Fibroblast of the conjunctiva (primary cell): ENCODE data around the gene NRXN3.
A peak's percentile ranks its signal among the peaks of the same experiment; 100 is the strongest.

Source experiments
- DNase-seq: peaks from one replicate; pipeline ENCODE4 v3.0.0-alpha.2; 2010; ENCODE audit warnings: low read depth

Gene NRXN3

DNA sequence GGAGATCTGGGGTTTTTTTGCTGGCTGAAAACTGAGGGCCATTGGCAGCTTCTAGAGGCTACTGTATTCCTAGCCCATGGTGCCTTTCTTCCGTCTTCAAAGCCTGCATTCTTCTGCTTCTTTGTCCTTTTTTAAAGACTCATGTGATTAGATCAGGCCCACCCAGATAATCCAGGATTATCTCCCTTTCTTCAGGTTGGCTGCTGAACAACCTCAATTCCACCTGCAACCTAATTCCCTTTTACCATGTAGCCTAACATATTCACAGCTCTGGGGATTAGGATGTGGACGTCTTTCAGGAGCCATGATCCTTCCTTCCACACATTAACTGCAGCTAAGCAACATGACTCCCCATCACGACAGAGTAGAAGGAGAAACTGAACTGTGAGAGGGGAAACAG, 1055.6 kb downstream of the NRXN3 start:
- no peak for DNase-seq

DNA sequence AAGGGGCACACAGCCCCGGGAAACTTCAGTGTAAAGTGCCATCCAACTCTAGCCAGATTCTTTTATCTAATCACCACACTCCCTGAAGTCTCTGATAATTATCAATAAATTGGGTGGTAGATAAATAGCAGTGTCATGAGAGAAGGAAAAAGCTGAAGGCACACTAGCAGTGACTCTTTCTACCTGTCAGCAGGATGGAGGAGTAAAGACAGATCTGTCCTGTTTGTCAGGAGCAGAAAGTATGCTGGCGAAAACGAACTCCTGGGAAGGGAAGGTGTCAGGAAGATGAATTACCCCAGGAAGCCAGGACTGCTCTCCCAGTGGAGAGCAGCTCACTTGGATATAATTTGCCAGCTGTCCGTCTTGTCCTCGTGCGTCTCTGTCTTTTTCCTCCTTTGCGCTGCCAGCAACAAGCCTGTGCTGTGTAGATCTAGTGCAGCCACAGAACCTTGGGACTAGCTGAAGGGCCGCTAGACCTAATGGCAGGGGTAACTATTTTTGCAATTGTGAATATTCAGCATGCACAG, 1059.3 kb downstream of the NRXN3 start:
- DNase-seq: no peak

- no peak for DNase-seq
Measured at GRCh38 chr14:79242666-79243065, 1072.5 kb downstream of the NRXN3 start.

- DNase-seq: no peak
Measured at GRCh38 chr14:79246173-79246572, 1076.0 kb downstream of the NRXN3 start.

DNA sequence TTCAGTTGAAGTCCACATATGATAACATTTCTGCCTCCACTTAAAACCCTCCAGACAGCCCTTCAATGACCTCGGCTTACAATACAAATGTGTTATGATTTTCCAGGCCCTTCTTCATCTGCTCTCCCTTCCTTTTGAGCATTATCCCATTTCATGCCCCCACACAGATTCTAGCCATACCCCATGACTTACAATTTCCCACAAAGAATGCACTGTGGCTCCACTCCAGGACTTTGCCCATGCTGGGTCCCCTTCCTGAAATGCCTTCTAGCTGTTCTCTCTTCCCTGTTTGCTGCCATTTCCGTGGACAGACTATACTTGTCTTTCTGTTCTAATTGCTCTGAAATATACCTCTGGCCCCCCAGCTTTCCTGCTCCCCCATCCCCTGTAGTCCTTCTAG, 1078.0 kb downstream of the NRXN3 start:
- no peak for DNase-seq

DNA sequence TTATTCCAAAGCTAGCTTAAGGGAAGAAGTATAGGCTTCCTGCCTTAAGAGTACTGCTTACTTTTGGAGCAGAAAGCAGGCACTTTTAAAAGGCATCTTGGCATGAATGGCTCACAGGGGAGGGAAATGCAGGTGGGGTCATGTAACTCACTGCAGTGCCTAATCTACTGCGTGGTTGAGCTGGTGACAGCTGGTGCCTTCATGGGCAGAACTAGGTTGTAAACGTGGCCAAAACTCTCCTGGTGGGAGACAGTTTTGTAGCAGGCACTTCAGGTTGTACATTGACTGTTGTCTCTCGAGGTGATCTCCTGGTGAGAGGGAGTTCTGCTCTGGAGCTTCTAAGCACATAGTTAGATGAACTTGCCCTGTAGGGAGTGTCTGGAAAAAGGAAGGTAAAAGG, 1078.6 kb downstream of the NRXN3 start:
- DNase-seq: no peak

DNA sequence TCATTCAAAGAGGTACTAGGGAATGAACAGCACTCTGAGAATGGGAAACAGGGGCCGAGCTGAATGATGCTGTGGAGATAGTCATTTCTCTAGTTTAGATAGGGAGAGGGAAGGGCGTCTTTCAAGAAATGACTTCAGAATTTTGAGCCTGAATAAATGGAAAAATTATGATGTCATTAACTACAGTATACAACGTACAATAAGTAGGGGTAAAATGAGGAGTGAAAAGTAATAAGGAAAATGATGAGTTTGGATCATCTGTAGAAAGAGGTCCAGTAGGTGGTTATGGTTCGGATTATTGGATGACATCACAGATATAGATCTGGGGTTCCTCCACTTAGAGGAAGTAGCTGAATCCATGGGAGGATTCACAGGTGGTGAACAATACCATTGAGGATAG, 1081.1 kb downstream of the NRXN3 start:
- no peak for DNase-seq

- DNase-seq: no peak
Measured at GRCh38 chr14:79253576-79253975, 1083.4 kb downstream of the NRXN3 start.

DNA sequence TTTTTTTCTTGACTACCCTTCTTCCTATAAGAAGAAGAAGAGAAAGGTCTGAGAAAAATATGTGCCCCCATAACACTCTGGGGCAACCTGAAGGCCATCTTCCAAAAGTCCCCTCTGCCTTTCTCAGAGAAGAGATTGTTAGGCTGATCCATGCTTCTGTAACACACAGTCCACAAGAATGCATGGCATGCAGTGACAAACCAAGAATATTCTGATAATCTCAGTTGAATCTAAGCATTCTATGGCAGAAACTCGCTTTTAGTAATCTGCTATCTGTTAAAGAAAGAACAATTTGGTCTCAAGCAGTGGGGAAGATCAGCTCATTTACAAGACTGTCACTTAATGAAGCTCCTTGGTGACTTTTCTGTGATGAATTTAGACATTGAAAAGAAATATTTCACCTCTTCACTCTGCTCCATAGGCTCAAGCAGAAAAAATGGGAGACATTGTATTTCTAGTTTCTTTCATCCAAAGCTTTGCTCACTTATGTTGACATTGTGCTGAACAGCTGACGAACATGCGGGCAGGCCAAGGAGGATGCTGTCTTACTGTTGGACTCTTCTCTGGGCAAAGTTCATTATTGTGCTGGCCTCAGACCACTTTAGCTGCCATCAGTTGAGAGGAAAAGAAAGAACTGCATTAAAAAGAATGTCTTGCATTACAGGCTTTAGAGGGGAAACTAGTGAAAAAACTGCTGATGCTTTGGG, 1084.0 kb downstream of the NRXN3 start:
- no peak for DNase-seq

GRCh38 chr14:79256380-79256779, 1086.2 kb downstream of the NRXN3 start:
- no peak for DNase-seq

GRCh38 chr14:79260406-79260805, 1090.2 kb downstream of the NRXN3 start:
- no peak for DNase-seq

GRCh38 chr14:79265366-79265946, 1095.3 kb downstream of the NRXN3 start:
- no peak for DNase-seq

- no peak for DNase-seq
Measured at GRCh38 chr14:79270361-79270760, 1100.2 kb downstream of the NRXN3 start.

GRCh38 chr14:79271122-79271521, 1100.9 kb downstream of the NRXN3 start:
- no peak for DNase-seq

DNA sequence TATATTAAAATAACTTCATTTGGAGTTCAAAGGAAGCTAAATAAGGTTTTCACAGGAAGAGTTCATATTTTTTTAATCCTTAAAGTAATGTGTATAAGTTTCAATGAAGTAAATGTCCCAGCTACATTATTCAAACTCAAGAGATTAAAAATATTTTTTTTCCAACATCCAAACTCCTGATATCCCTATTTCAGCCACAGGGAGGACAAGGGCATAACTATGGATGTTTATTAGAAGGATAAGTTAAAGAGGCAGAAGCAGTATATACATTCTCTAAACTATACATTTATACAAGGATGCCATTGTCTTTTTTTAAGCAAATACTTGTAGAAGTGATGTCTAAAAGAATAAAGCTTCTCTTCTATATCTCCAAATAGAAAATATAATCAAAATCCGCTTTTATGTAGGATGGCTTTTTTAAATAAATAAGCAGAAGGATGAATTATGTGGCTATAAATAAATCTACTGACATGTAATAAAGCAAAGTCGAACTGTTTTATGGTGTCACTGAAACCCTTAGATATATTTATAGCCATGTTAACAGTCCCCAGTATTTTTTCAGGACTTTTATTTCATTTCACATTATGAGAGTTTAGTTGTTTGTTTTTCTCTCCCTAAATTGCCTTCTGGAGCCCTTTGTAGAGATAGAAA, 1104.6 kb downstream of the NRXN3 start:
- no peak for DNase-seq

DNA sequence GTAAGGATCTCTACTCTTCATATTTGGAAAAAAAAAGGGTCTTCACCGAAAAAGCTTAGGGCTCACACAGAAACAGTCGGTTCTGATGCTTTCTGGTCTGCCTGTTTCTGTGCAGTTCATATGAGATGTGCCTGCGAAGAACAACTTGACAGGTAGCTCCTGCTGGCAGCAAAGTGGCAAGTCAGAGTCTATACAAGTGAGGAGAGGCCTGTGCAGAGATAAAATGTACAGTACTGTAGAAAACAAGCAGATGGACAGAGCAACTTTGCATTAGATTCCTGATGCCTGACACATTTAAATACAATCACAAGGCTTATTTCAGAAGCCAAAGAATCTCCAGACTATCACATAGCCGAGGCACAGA, 1105.1 kb downstream of the NRXN3 start:
- no peak for DNase-seq

DNA sequence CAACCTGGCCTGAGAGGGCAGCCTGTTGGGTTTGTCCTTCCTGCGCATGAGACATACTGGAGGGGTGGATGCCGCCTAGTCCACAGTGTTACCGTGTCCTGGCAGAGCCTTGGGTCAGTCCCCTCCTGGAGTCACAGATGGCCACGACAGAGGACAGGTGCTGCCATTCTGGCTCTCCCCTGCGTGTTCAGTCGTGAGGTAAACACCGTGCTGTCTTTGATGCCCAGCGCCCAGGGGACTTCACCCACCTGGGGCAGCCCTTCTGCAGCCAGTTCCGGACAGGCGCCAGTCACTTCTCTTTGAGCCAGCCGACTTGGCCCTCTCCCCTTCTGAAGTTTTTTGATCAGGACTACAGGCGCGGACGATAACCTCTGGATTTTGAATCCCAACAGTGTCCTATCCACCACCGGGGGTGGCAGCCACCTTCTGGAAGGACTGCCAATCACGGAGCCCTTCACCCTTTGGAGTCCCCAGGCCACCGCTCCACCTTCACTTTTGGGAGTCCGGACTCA, 1108.2 kb downstream of the NRXN3 start:
- DNase-seq: no peak

DNA sequence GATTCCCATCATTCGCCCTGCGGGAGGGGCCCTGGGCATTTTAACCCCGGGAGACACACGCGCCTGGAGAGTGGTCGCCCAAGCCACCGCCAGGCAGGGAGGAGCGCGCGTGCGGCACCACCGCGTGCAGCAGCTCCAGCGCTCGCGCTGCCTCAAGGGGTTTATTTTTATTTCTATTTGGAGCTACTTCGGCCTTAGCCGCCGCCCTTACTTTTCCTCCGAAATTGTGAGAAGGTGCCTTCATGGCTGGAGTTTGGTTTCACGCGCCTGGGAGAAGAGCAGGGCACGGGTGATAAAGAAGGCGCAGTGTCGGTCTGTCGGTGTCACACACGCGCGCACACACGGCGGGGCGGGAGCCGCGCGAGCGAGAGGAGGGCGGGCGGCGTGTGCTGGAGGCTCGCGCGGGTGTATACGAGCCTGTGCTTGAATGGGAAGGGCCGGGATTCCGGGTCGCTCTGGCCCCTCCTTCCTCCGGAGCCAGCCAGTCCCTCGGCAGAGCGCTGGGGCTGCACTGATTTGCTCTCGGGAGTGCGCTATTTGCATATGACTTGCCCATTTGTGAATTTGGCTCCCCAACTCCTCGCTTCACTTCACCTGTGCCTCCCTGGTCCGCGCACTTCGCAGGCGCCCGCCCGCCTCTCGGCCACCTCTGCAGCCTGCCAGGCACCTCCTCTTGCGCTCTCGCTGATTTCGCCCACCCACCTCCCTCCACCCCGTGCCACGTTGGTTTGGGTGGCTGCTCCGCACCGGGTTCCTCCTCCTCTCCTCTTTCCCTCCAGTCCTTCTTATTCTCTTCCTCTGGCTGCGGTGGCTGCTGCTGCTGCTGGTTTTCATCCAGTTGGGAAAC, 1108.8 kb downstream of the NRXN3 start:
- peak; percentile 30 for DNase-seq

DNA sequence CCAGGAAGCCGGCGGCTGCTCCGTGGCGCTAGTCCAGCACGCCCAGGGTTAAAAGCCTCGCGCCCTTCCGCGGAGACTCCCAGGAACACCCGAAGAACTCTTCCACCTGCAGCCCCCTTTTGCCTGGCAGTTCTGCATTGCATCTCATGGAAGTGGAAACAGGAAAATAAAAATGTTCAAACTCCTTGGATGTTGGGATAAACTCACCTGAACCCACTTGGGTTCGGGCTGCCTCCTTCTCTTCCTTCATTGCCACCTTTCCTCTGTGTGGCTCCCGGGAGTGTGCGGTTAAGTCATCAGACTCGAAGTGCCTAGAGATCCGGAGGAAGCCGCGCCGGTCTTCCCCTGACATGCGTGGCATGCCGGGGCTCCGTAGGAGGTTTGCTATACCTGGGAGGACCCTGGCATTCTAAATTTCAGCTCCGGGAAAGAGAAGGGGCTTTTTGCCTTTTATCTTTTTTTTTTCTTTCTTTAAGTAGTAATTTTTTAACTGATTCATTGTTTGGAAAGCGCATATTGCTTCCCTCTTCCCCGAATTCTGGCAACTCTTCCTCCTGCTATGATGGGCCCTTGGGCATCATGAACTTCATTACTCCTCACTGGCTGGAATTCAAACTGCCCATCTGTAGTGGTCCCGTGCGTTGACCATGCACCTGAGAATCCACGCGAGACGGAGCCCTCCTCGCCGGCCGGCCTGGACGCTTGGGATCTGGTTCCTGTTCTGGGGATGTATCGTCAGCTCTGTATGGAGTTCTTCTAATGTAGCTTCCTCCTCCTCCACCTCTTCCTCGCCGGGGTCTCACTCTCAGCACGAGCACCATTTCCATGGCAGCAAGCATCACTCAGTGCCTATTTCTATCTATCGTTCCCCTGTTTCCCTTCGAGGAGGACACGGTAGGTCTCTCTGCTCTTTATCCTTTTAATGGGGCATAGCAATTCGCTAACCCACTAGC, 1109.7 kb downstream of the NRXN3 start:
- no peak for DNase-seq

GRCh38 chr14:79281244-79282152, 1111.3 kb downstream of the NRXN3 start:
- DNase-seq: no peak
